ENCODE measurements around the gene PEF1. TPM values are rescaled to one million over a fixed set of nuclear protein-coding genes. Genes with fewer than 3 reads are reported as not detected.

Gene PEF1
- total and polyA plus RNA-seq, 2 experiments from 2014 or later = 70.7 to 85.5 TPM

GRCh38 chr1:31669786-31670592, 25.3 kb upstream of the PEF1 start:
- peak; percentile 67 for DNase-seq (ENCODE audit: low spot score)

DNA sequence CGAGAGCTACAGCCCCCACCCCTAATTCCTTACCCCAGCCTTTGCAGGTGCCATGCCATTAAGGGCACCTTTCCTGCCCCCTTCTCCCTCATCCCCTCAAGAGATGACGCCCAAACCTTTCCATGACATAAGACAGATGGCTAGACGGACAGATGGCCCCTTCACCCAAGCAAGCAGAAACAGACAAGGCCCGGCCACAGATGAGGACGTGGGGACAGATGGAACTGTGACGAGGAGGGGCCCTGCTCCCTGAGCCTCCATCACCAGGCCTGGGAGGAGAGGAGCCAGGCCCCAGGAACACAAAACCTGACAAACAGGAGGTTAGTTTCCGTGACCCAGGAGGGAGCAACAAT, 24.7 kb upstream of the PEF1 start:
- DNase-seq (ENCODE audit: low spot score) = no peak
- no peak for TF ChIP-seq EZH2 (IDR thresholded peaks at IDR 0.05; ENCODE audit: borderline replicate concordance)
- H4K20me1 ChIP-seq (ENCODE audit: insufficient read depth, poor library complexity, severe bottlenecking) = no peaks in the 10 kb centered on the region
- no peaks in the 10 kb centered on the region for H3K9me3 ChIP-seq (ENCODE audit: low read depth)
- H3K4me3 ChIP-seq = no peak overlapping the region
- peaks cover 28% of the 10 kb centered on the region for H3K4me1 ChIP-seq (ENCODE audit: insufficient read depth)
- H3K79me2 ChIP-seq = no peaks in the 10 kb centered on the region
- no peaks in the 10 kb centered on the region for H3K36me3 ChIP-seq (replicated peaks; ENCODE audit: insufficient read depth, low read depth)
- no peaks in the 10 kb centered on the region for H3K27me3 ChIP-seq
- peak overlapping the region; percentile 64 for H3K27ac ChIP-seq
- no peaks in the 10 kb centered on the region for H3K9me2 ChIP-seq (replicated peaks; ENCODE audit: insufficient read depth)
- no peak overlapping the region for H2AFZ ChIP-seq
- WGBS (ENCODE audit: low lambda C conversion rate, missing lambda C conversion rate) = 73% methylated on average over 7 of the region's 7 CpGs
- peak overlapping the region; percentile 68 for H3K4me2 ChIP-seq

More at GRCh38 chr1:31669786-31670592, 25.3 kb upstream of the PEF1 start:
- no peaks in the 10 kb centered on the region for H3K9me2 ChIP-seq (replicated peaks; ENCODE audit: insufficient read depth)
- no peaks in the 10 kb centered on the region for H4K20me1 ChIP-seq (ENCODE audit: insufficient read depth, poor library complexity, severe bottlenecking)
- H3K4me2 ChIP-seq = peak overlapping the region; percentile 68
- H3K79me2 ChIP-seq = no peaks in the 10 kb centered on the region
- H3K27ac ChIP-seq = peak overlapping the region; percentile 64
- TF ChIP-seq, protein P1, sequence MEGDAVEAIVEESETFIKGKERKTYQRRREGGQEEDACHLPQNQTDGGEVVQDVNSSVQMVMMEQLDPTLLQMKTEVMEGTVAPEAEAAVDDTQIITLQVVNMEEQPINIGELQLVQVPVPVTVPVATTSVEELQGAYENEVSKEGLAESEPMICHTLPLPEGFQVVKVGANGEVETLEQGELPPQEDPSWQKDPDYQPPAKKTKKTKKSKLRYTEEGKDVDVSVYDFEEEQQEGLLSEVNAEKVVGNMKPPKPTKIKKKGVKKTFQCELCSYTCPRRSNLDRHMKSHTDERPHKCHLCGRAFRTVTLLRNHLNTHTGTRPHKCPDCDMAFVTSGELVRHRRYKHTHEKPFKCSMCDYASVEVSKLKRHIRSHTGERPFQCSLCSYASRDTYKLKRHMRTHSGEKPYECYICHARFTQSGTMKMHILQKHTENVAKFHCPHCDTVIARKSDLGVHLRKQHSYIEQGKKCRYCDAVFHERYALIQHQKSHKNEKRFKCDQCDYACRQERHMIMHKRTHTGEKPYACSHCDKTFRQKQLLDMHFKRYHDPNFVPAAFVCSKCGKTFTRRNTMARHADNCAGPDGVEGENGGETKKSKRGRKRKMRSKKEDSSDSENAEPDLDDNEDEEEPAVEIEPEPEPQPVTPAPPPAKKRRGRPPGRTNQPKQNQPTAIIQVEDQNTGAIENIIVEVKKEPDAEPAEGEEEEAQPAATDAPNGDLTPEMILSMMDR (IDR thresholded peaks at IDR 0.05; ENCODE audit: poor library complexity) = peak; percentile 25
- no peak for TF ChIP-seq EZH2 (IDR thresholded peaks at IDR 0.05; ENCODE audit: borderline replicate concordance)
- H3K9me3 ChIP-seq (ENCODE audit: low read depth) = no peaks in the 10 kb centered on the region
- H3K4me3 ChIP-seq = no peak overlapping the region
- WGBS (ENCODE audit: low lambda C conversion rate, missing lambda C conversion rate) = 39% methylated on average over 25 of the region's 30 CpGs
- H3K27me3 ChIP-seq = no peaks in the 10 kb centered on the region
- peaks cover 28% of the 10 kb centered on the region for H3K4me1 ChIP-seq (ENCODE audit: insufficient read depth)
- H3K36me3 ChIP-seq (replicated peaks; ENCODE audit: insufficient read depth, low read depth) = no peaks in the 10 kb centered on the region
- no peak overlapping the region for H2AFZ ChIP-seq

DNA sequence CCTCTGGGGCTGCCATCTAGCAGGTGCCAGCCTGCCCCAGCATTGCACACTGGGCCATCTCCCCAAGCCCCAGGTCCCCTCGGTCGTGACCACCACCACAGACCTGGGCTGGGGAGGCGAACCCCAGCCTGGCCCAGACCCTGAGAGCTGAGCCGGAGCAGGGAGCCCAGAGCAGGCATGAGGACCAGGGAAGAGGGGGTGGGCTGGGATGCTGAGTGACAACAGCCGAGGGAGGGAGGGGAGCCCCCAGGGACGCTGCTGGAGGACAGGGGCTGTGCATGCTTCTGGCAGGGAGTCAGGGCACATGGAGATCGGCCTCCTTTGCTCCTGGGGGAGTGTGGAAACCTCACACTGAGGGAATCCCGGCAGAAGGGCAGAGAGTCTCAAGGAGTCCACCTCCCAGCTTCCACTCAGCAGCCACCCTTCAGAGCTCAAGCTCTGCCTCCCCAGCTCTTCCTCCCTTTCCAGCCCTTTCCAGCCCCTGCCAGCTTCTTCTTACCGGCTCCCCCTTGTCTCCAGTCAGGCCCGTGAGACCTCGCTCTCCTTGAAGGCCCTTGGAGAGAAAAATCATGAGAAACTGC, 23.7 kb upstream of the PEF1 start:
- H3K4me1 ChIP-seq (ENCODE audit: insufficient read depth) = peaks cover 28% of the 10 kb centered on the region
- H3K36me3 ChIP-seq (replicated peaks; ENCODE audit: insufficient read depth, low read depth) = no peaks in the 10 kb centered on the region

More for the DNA sequence above, 23.7 kb upstream of the PEF1 start:
- Histone ChIP-seq H3K9me2 (replicated peaks; ENCODE audit: insufficient read depth) (no peaks in the 10 kb centered on the region), H3K4me3 (no peak overlapping the region), H3K4me2 (no peak overlapping the region), H4K20me1 (ENCODE audit: insufficient read depth, poor library complexity, severe bottlenecking) (no peaks in the 10 kb centered on the region), H3K79me2 (no peaks in the 10 kb centered on the region), H3K9me3 (ENCODE audit: low read depth) (no peaks in the 10 kb centered on the region), H3K27ac (no peak overlapping the region), H2AFZ (no peak overlapping the region), H3K27me3 (no peaks in the 10 kb centered on the region)
- no peak for DNase-seq (ENCODE audit: low spot score)
- WGBS (ENCODE audit: low lambda C conversion rate, missing lambda C conversion rate) = 81% methylated on average over 8 of the region's 11 CpGs
- TF ChIP-seq EZH2 (IDR thresholded peaks at IDR 0.05; ENCODE audit: borderline replicate concordance) = no peak
- TF ChIP-seq, protein P1 (IDR thresholded peaks at IDR 0.05; ENCODE audit: poor library complexity) = no peak
- no peak for TF ChIP-seq EZH2phosphoT487 (IDR thresholded peaks at IDR 0.05; ENCODE audit: low read depth, severe bottlenecking, unreplicated experiment)
